OCI-LY7 (cell line): ENCODE measurements around the gene PGGHG. TPM values are rescaled to one million over a fixed set of nuclear protein-coding genes. Genes with fewer than 3 reads are reported as not detected.

Source experiments
- BruUV-seq: library from RNA; stranded (reverse); fragments of 400-500 nt; replicated peaks from 2 replicates; lab custom pipeline; 2021; lab: Mats Ljungman, UMichigan
- CTCF ChIA-PET: fragments of 300-600 bp; sonication (Branson Sonifier 250); formaldehyde crosslinking; loops from one replicate; lab custom pipeline; 2022; ENCODE audit warnings: antibody characterized with exemption; ENCODE audit not compliant: unreplicated experiment; lab: Charles Lee
- POLR2A ChIA-PET: fragments of 300-600 bp; sonication (Branson Sonifier 250); formaldehyde crosslinking; loops from one replicate; lab custom pipeline; 2022; ENCODE audit warnings: antibody characterized with exemption; lab: Charles Lee
- DNase-seq: peaks from one replicate; pipeline ENCODE4 v3.0.0-alpha.2; 2015; ENCODE audit warnings: low spot score
- H2AFZ ChIP-seq: fragments of 200-600 bp; sonication (generic), shearing (Covaris generic); 2 replicates; pipeline ENCODE4 v1.6.1; 2014; ENCODE audit warnings: mild to moderate bottlenecking, antibody characterized with exemption, low read length, moderate library complexity
- H3K27ac ChIP-seq: fragments of 200-600 bp; sonication (generic); 2 replicates; pipeline ENCODE4 v1.5.1; 2014; ENCODE audit warnings: mixed run types, low read depth, mild to moderate bottlenecking, moderate library complexity, low read length, inconsistent platforms; ENCODE audit not compliant: poor library complexity, severe bottlenecking
- H3K36me3 ChIP-seq: fragments of 200-600 bp; sonication (generic); 2 replicates; pipeline ENCODE4 v1.6.1; 2014; ENCODE audit warnings: mild to moderate bottlenecking, antibody characterized with exemption, low read length, moderate library complexity, mixed read lengths; ENCODE audit not compliant: insufficient read depth
- H3K4me1 ChIP-seq: fragments of 200-600 bp; sonication (generic); 2 replicates; pipeline ENCODE4 v1.5.1; 2014; ENCODE audit warnings: mild to moderate bottlenecking, low read length; ENCODE audit not compliant: insufficient read depth, poor library complexity, severe bottlenecking
- H3K4me2 ChIP-seq: fragments of 200-600 bp; sonication (generic); 2 replicates; pipeline ENCODE4 v1.6.1; 2014; ENCODE audit warnings: mild to moderate bottlenecking, low read length
- H3K4me3 ChIP-seq: fragments of 200-600 bp; sonication (generic); 2 replicates; pipeline ENCODE4 v1.5.1; 2014; ENCODE audit warnings: mild to moderate bottlenecking, low read depth, low read length; ENCODE audit not compliant: poor library complexity, severe bottlenecking
- H3K79me2 ChIP-seq: fragments of 200-600 bp; sonication (generic); 2 replicates; pipeline ENCODE4 v1.6.1; 2016; ENCODE audit warnings: low read depth, mild to moderate bottlenecking, low read length, moderate library complexity, mixed read lengths; ENCODE audit not compliant: insufficient read depth
- H3K9me2 ChIP-seq: fragments of 200-600 bp; sonication (generic); 2 replicates; pipeline ENCODE4 v1.6.1; 2016; ENCODE audit warnings: mild to moderate bottlenecking, low read length, mixed read lengths; ENCODE audit not compliant: insufficient read depth
- H3K9me3 ChIP-seq: fragments of 200-600 bp; sonication (generic); 2 replicates; pipeline ENCODE4 v1.6.1; 2014; ENCODE audit warnings: mild to moderate bottlenecking, mixed run types, low read length, mixed read lengths
- H4K20me1 ChIP-seq: fragments of 200-600 bp; sonication (generic); 2 replicates; pipeline ENCODE4 v1.6.1; 2014; ENCODE audit warnings: mild to moderate bottlenecking, antibody characterized with exemption, low read length, moderate library complexity, mixed read lengths; ENCODE audit not compliant: insufficient read depth
- EZH2phosphoT487 ChIP-seq: fragments of 200-600 bp; sonication (generic); IDR thresholded peaks from 2 replicates; pipeline ENCODE4 v1.6.1; 2018; ENCODE audit warnings: low read depth, borderline replicate concordance, mild to moderate bottlenecking, mixed run types, antibody characterized with exemption, low read length, moderate library complexity, mixed read lengths
- intact Hi-C: fragments of 100-400 bp; cut with micrococcal nuclease; formaldehyde crosslinking; loops from one replicate; pipeline ENCODE4 v1.10.0; 2022; ENCODE audit not compliant: unreplicated experiment
- total RNA-seq, 2 experiments: library from RNA; depleted of rRNA in 1 of 2; stranded (reverse); fragments of >200 nt in 1 of 2; shearing (Covaris generic) in 1 of 2; gene quantifications; 2 replicates each; pipeline ENCODE4 v1.2.3, GENCODE V29; 2014 to 2022
- TF ChIP-seq, protein P1 (sequence below): fragments of 200-600 bp; sonication (generic); conservative IDR thresholded peaks from 2 replicates; pipeline ENCODE4 v1.5.1; 2014; ENCODE audit warnings: mild to moderate bottlenecking, antibody characterized with exemption, low read length, moderate library complexity, mixed read lengths

PGGHG gene
- total RNA-seq, 2 experiments from 2014 or later = 0.93 to 6.3 TPM

GRCh38 chr11:250274-250673, 38.7 kb upstream of the PGGHG start:
- peaks cover 85% of the 10 kb centered on the region for H3K36me3 ChIP-seq
- H3K4me3 ChIP-seq = no peak overlapping the region
- H3K4me1 ChIP-seq = no peaks in the 10 kb centered on the region
- ChIA-PET CTCF (interaction anchor here (1.1 to 1.8 kb wide), 4 partner anchors 11 to 114 kb away, joined by 3 to 7 read pairs (median 4); no protein-coding TSS in a partner anchor), POLR2A (interaction anchor here (0.8 to 1.6 kb wide), 5 partner anchors 9 to 43 kb away, joined by 3 to 5 read pairs (median 4); partner anchors contain the start of genes BET1L, PSMD13 and RIC8A)
- no TSS peak for BruUV-seq
- no peaks in the 10 kb centered on the region for H3K9me2 ChIP-seq
- no peak overlapping the region for H2AFZ ChIP-seq
- H3K27ac ChIP-seq = no peak overlapping the region
- intact Hi-C loops = loop anchor here (2.0 to 10.0 kb wide), 2 partner anchors 55 to 111 kb away; partner anchors contain the start of gene IFITM2
- no peaks in the 10 kb centered on the region for H4K20me1 ChIP-seq
- no peak for DNase-seq
- no peak overlapping the region for H3K4me2 ChIP-seq
- no peaks in the 10 kb centered on the region for H3K9me3 ChIP-seq
- H3K79me2 ChIP-seq = no peaks in the 10 kb centered on the region
- TF ChIP-seq, protein P1, sequence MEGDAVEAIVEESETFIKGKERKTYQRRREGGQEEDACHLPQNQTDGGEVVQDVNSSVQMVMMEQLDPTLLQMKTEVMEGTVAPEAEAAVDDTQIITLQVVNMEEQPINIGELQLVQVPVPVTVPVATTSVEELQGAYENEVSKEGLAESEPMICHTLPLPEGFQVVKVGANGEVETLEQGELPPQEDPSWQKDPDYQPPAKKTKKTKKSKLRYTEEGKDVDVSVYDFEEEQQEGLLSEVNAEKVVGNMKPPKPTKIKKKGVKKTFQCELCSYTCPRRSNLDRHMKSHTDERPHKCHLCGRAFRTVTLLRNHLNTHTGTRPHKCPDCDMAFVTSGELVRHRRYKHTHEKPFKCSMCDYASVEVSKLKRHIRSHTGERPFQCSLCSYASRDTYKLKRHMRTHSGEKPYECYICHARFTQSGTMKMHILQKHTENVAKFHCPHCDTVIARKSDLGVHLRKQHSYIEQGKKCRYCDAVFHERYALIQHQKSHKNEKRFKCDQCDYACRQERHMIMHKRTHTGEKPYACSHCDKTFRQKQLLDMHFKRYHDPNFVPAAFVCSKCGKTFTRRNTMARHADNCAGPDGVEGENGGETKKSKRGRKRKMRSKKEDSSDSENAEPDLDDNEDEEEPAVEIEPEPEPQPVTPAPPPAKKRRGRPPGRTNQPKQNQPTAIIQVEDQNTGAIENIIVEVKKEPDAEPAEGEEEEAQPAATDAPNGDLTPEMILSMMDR = no peak
- TF ChIP-seq EZH2phosphoT487 = no peak

GRCh38 chr11:250740-251299, 38.1 kb upstream of the PGGHG start:
- Histone ChIP-seq H3K36me3 (peaks cover 79% of the 10 kb centered on the region), H3K4me1 (no peaks in the 10 kb centered on the region), H2AFZ (no peak overlapping the region), H3K9me2 (no peaks in the 10 kb centered on the region), H4K20me1 (no peaks in the 10 kb centered on the region), H3K9me3 (no peaks in the 10 kb centered on the region), H3K79me2 (no peaks in the 10 kb centered on the region), H3K4me3 (no peak overlapping the region), H3K4me2 (no peak overlapping the region), H3K27ac (no peak overlapping the region)
- POLR2A ChIA-PET = interaction anchor here (0.8 to 1.6 kb wide), 5 partner anchors 9 to 44 kb away, joined by 3 to 5 read pairs (median 4); partner anchors contain the start of genes BET1L, PSMD13 and RIC8A
- DNase-seq = peak; percentile 60
- TF ChIP-seq, protein P1 = peak; percentile 91
- no peak for TF ChIP-seq EZH2phosphoT487
- CTCF ChIA-PET = interaction anchor here (1.1 to 1.8 kb wide), 4 partner anchors 11 to 113 kb away, joined by 3 to 7 read pairs (median 4); no protein-coding TSS in a partner anchor
- no TSS peak for BruUV-seq
- intact Hi-C loops = loop anchor here (2.0 to 10.0 kb wide), 2 partner anchors 54 to 110 kb away; partner anchors contain the start of gene IFITM2
